Neutrophil (primary cell): Measurements from ENCODE around the gene JADE1.
A peak's percentile ranks its signal among the peaks of the same experiment; 100 is the strongest.

Source experiments
- H3K27ac ChIP-seq: fragments of 200-600 bp; sonication (generic); 2 replicates; pipeline ENCODE4 v1.5.1; 2016; ENCODE audit warnings: mild to moderate bottlenecking, moderate library complexity
- H3K27me3 ChIP-seq: fragments of 200-600 bp; sonication (generic); 2 replicates; pipeline ENCODE4 v1.6.0; 2016; ENCODE audit warnings: mild to moderate bottlenecking
- H3K36me3 ChIP-seq: fragments of 200-600 bp; sonication (generic); 2 replicates; pipeline ENCODE4 v1.5.1; 2017
- H3K4me1 ChIP-seq, 2 experiments: fragments of 200-600 bp in 1 of 2; sonication (generic) in 1 of 2; 1 replicate in 1 of 2; 2 replicates in 1 of 2; pipeline versions ENCODE4 v1.5.1 to v1.6.1; 2013 to 2016; ENCODE audit warnings: low read depth in 1 of 2, low read length in 1 of 2, mild to moderate bottlenecking in 1 of 2, moderate library complexity in 1 of 2; ENCODE audit not compliant: control insufficient read depth in 1 of 2, insufficient read depth in 1 of 2
- H3K4me3 ChIP-seq, 2 experiments: fragments of 200-600 bp in 1 of 2; sonication (generic) in 1 of 2; 1 replicate in 1 of 2; 2 replicates in 1 of 2; pipeline ENCODE4 v1.5.1; 2013 to 2016; ENCODE audit warnings: low read depth in 1 of 2, low read length in 1 of 2, mild to moderate bottlenecking in 1 of 2, moderate library complexity in 1 of 2
- H3K9me3 ChIP-seq: fragments of 200-600 bp; sonication (generic); 2 replicates; pipeline ENCODE4 v1.5.1; 2016
- TF ChIP-seq, protein P1 (sequence below): fragments of 200-600 bp; sonication (generic); IDR thresholded peaks from 2 replicates; pipeline ENCODE4 v1.5.1; 2016; ENCODE audit warnings: antibody characterized with exemption

JADE1 gene

DNA sequence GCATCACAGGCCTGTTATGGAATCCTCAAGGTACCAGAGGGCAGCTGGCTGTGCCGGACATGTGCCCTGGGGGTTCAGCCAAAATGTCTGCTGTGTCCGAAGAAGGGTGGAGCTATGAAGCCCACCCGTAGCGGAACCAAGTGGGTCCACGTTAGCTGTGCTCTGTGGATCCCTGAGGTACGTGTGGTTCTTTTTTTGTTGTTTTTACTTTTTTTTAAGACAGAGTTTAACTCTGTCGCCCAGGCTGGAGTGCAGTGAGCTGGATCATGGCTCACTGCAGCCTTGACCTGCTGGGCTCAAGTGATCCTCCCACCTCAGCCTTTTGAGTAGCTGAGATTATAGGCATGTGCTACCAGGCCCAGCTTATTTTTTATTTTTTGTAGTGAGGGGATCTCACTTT, 46.1 kb downstream of the JADE1 start:
- H3K4me1 ChIP-seq = peaks cover 30 to 32% of the 10 kb centered on the region in 2 experiments
- H3K27ac ChIP-seq = peak overlapping the region; percentile 77
- peaks cover 43% of the 10 kb centered on the region for H3K36me3 ChIP-seq
- H3K27me3 ChIP-seq = no peaks in the 10 kb centered on the region
- no peak overlapping the region for H3K4me3 ChIP-seq
- no peaks in the 10 kb centered on the region for H3K9me3 ChIP-seq
- TF ChIP-seq, protein P1, sequence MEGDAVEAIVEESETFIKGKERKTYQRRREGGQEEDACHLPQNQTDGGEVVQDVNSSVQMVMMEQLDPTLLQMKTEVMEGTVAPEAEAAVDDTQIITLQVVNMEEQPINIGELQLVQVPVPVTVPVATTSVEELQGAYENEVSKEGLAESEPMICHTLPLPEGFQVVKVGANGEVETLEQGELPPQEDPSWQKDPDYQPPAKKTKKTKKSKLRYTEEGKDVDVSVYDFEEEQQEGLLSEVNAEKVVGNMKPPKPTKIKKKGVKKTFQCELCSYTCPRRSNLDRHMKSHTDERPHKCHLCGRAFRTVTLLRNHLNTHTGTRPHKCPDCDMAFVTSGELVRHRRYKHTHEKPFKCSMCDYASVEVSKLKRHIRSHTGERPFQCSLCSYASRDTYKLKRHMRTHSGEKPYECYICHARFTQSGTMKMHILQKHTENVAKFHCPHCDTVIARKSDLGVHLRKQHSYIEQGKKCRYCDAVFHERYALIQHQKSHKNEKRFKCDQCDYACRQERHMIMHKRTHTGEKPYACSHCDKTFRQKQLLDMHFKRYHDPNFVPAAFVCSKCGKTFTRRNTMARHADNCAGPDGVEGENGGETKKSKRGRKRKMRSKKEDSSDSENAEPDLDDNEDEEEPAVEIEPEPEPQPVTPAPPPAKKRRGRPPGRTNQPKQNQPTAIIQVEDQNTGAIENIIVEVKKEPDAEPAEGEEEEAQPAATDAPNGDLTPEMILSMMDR = no peak

DNA sequence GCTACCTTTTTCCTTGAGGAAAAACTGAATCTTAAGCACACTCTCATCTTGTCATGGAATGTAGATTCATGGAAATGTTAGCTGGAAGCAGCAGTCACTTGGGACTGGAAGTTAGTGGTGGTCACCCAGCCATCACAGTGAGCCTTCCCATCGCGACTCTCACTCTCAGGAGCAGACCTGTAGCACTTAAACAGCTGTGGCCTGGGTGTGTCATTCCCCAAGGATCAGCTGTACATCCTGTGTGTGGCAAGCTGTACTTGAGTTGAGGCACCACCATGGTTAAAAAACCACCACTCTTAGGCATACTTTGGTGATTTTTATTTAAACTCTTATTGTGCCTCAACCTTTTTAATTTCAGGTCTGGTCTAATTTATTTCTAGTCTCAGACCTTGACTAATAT, 46.7 kb downstream of the JADE1 start:
- H3K27me3 ChIP-seq = no peaks in the 10 kb centered on the region
- no peaks in the 10 kb centered on the region for H3K9me3 ChIP-seq
- no peak overlapping the region for H3K27ac ChIP-seq
- H3K4me1 ChIP-seq = peaks cover 36 to 38% of the 10 kb centered on the region in 2 experiments
- no peak overlapping the region for H3K4me3 ChIP-seq
- peaks cover 43% of the 10 kb centered on the region for H3K36me3 ChIP-seq
- TF ChIP-seq, protein P1 = no peak

DNA sequence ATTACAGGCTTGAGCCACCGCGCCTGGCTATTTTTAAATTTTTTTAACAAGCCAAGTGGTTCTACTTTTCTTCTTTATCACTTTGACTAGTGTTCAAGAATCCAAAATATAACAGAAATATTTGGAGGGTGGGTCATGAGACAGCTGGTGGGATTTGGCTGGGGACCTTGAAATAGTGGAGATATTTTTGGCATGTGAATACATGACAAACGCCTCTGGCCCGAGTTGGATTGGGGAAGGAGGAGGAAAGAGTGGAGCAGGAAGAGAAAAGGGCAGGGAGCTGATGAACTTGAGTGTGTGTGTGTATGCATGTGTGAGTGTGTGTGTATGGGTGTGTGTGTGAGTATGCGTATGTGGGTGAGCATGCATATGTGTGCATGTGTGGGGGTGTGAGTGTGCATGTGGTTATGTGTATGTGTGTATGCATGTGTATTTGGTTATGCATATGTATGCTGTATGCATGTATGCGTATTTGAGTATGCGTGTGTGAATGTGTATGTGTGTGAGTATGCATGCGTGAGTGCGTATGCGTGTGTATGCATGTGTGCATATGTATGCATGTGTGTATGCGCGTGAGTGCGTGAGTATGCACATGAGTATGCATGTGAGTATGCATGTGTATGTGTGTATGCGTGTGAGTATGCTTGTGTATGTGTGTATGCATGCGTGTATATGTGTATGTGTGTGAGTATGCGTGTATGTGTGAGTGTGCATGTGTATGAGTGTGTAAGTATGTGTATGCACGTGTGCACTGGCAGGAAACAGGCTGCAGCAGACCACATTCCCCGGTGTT, 49.6 kb downstream of the JADE1 start:
- TF ChIP-seq, protein P1 = no peak
- Histone ChIP-seq H3K36me3 (peaks cover 26% of the 10 kb centered on the region), H3K27me3 (no peaks in the 10 kb centered on the region), H3K27ac (no peak overlapping the region), H3K4me3 (no peak overlapping the region), H3K9me3 (no peaks in the 10 kb centered on the region), H3K4me1 (peaks cover 56% of the 10 kb centered on the region in 2 experiments)

DNA sequence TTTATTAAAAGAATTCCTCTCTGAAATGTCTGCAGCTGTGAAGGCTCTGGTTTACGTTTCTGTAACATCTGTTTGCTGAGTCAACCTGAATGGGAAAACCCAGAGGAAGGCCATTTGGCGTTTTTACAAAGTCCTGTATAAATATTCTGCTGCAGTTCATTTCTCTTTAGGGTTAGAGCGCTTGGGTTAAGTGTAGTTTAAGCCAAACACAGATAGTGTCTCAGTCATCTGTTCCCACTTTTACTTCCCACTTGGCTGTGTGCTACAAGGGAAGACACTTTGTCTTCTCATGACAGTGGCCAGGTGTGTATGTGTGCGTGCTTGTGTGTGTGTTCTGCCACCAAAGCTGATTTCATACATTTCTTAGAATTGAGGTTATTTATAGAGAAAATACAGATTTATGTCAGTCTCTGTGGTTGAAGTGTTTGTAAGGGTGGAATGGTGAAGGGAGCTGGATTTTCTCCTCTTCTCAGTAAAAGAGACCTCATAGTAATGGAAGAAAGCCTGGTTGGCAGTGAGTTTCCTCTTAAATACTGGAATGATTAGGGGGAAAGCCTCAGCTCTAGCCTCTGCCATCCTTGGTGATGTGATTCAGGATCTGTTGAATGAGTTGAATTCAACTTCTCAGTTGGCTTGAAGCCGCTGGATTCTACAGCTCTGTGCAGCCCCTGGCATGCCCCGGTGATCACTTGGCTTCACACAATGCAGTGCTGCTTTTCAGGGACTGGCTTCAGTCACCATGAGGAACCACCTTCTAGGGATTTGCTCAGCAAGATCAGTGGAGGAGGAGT, 50.6 kb downstream of the JADE1 start:
- TF ChIP-seq, protein P1 = no peak
- H3K36me3 ChIP-seq = peaks cover 32% of the 10 kb centered on the region
- H3K9me3 ChIP-seq = no peaks in the 10 kb centered on the region
- H3K27me3 ChIP-seq = no peaks in the 10 kb centered on the region
- H3K27ac ChIP-seq = peak overlapping the region; percentile 88
- H3K4me3 ChIP-seq = no peak overlapping the region
- H3K4me1 ChIP-seq = peaks cover 46% of the 10 kb centered on the region in 2 experiments

DNA sequence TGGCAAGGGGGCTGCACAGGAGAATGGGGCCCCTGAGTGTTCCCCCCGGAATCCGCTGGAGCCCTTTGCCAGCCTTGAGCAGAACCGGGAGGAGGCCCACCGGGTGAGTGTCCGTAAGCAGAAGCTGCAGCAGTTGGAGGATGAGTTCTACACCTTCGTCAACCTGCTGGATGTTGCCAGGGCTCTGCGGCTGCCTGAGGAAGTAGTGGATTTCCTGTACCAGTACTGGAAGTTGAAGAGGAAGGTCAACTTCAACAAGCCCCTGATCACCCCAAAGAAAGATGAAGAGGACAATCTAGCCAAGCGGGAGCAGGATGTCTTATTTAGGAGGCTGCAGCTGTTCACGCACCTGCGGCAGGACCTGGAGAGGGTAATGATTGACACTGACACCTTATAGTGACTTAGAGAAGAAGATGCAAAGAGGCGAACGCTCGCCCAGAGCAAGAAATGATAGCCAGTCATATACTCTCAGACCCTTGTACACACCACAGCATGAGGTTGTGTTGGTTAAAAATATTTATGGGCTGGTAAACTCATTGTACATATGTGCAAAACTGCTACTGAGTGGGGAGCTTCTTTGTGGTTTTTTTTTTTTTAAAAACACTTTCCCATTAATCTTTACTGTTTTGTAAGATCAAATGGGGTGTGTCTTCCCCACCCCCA, 52.5 kb downstream of the JADE1 start:
- Histone ChIP-seq H3K4me1 (peaks cover 41 to 43% of the 10 kb centered on the region in 2 experiments), H3K36me3 (peaks cover 20% of the 10 kb centered on the region), H3K27ac (peak overlapping the region; percentile 88), H3K9me3 (no peaks in the 10 kb centered on the region), H3K27me3 (no peaks in the 10 kb centered on the region), H3K4me3 (peak overlapping the region; percentile 41 to 50)
- TF ChIP-seq, protein P1 = peak; percentile 33
